Pancreas (tissue), 10 donors: ENCODE measurements around the gene WDR27. TPM values are rescaled to one million over a fixed set of nuclear protein-coding genes. Genes with fewer than 3 reads are reported as not detected.

ENCODE experiments used
- ATAC-seq, 4 donors: fragments of 200-7000 bp; cut with Tn5 transposase; one replicate each; pipeline versions ENCODE4 v1.8.0 to v1.9.1; 2020; ENCODE audit warnings: mild to moderate bottlenecking in 4 of 4, moderate library complexity in 4 of 4
- DNase-seq, 6 donors: peaks; one replicate each; pipeline ENCODE4 v3.0.0-alpha.2; 2020
- FAIRE-seq: peaks from 2 replicates; lab custom pipeline; 2012; peaks lifted over from hg19 to GRCh38; lab: Jason Lieb, UNC
- H3K27ac ChIP-seq, 4 donors: fragments of 200-600 bp; sonication (generic); 1 replicate in 3 of 4; 2 replicates in 1 of 4; pipeline versions ENCODE4 v1.5.0 to v1.8.0; 2020
- H3K27me3 ChIP-seq, 4 donors: fragments of 200-600 bp; one replicate each; pipeline ENCODE4 v1.8.0; 2021
- H3K36me3 ChIP-seq, 3 donors: fragments of 200-600 bp; sonication (generic) in 1 of 3; one replicate each; pipeline versions ENCODE4 v1.5.0 to v1.8.0; 2020 to 2021
- H3K4me1 ChIP-seq, 3 donors: fragments of 200-600 bp; one replicate each; pipeline ENCODE4 v1.8.0; 2021
- H3K4me3 ChIP-seq, 4 donors: fragments of 200-600 bp; sonication (generic) in 2 of 4; one replicate each; pipeline versions ENCODE4 v1.5.0 to v1.8.0; 2020 to 2021
- H3K9me3 ChIP-seq, 4 donors: fragments of 200-600 bp; one replicate each; pipeline ENCODE4 v1.8.0; 2021
- WGBS, 2 donors: extraction: QIAGEN DNeasy Blood & Tissue Kit; methylation state at CpG; one replicate each; pipeline ENCODE4 v1.1.7; 2013; 5-methylcytosine and 5-hydroxymethylcytosine counted together
- intact Hi-C, 3 donors: fragments of 100-400 bp; cut with DNase I; formaldehyde crosslinking; loops; one replicate each; pipeline versions ENCODE4 v1.11.1 to v1.14.2; 2022
- polyA plus RNA-seq, 2 donors: library from polyadenylated mRNA; stranded (reverse); fragments of 200-250 nt; gene quantifications; one replicate each; pipeline ENCODE4 v1.2.3, GENCODE V29; 2013
- total RNA-seq, 6 donors: library from RNA; stranded (reverse); fragmentation: NEBNext Ultra II Directional in 4 of 6; extraction: Animal tissue kit (Norgen Biotek cat#: 25700) in 4 of 6; gene quantifications; one replicate each; pipeline versions ENCODE4 v1.2.1 to v1.2.4, GENCODE V29; 2021 to 2023
- TF ChIP-seq, protein P1 (sequence below), 4 donors: fragments of 200-600 bp; sonication (generic) in 3 of 4; IDR thresholded peaks; one replicate each; pipeline versions ENCODE4 v1.5.0 to v1.8.0; 2021; ENCODE audit warnings: antibody characterized with exemption in 4 of 4
- donor health status: healthy with polysubstance abuse.
- donor health status: DM: no; HTN: no; CAD: no; lungs with moderate emphysema.
- donor health status: DM: no; HTN: no; CAD: no.
- donor health status: control.
- donor health status: control.
- donor health status: Bipolar disorder and iron deficiency.
- donor health status: DM: yes; HTN: yes; CAD: no.
- donor health status: DM: no; HTN: no; CAD: no.
- donor health status: DM: no; HTN: no; CAD: no.
- donor health status: DM: yes; HTN: yes; CAD: no.

The WDR27 gene
- total and polyA plus RNA-seq, 8 donors = 9.6 to 43.1 (median 16.4) TPM

DNA sequence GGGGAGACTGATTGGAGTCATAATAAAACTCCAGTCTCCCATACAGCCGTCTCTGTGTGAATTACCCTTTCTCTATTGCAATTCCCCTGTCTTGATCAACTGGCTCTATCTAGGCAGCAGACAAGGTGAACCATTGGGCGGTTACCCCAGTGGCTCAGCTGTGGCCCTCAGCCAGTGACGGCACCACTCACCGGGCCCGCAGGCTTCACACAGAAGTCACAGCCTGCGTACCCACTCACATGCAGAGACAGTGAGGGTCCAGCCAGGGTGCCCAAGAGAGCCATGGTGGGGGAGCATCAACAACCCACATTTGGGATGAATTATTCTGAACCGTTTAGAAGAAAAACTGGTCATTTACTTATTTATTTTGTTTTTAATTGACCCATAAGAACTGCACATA, 78.5 kb downstream of the WDR27 start:
- FAIRE-seq (no peak), ATAC-seq (no peak), DNase-seq (no peak)
- TF ChIP-seq, protein P1, sequence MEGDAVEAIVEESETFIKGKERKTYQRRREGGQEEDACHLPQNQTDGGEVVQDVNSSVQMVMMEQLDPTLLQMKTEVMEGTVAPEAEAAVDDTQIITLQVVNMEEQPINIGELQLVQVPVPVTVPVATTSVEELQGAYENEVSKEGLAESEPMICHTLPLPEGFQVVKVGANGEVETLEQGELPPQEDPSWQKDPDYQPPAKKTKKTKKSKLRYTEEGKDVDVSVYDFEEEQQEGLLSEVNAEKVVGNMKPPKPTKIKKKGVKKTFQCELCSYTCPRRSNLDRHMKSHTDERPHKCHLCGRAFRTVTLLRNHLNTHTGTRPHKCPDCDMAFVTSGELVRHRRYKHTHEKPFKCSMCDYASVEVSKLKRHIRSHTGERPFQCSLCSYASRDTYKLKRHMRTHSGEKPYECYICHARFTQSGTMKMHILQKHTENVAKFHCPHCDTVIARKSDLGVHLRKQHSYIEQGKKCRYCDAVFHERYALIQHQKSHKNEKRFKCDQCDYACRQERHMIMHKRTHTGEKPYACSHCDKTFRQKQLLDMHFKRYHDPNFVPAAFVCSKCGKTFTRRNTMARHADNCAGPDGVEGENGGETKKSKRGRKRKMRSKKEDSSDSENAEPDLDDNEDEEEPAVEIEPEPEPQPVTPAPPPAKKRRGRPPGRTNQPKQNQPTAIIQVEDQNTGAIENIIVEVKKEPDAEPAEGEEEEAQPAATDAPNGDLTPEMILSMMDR (IDR thresholded peaks at IDR 0.05) = no peak
- no peaks in the 10 kb centered on the region for H3K9me3 ChIP-seq
- no peak overlapping the region for H3K4me3 ChIP-seq
- intact Hi-C loops = no loop called here
- H3K4me1 ChIP-seq = no peaks in the 10 kb centered on the region
- H3K27ac ChIP-seq = no peak overlapping the region
- no peaks in the 10 kb centered on the region for H3K27me3 ChIP-seq
- WGBS, 2 donors = 89 to 94% methylated on average over 7 of the region's 7 CpGs
- no peaks in the 10 kb centered on the region for H3K36me3 ChIP-seq

DNA sequence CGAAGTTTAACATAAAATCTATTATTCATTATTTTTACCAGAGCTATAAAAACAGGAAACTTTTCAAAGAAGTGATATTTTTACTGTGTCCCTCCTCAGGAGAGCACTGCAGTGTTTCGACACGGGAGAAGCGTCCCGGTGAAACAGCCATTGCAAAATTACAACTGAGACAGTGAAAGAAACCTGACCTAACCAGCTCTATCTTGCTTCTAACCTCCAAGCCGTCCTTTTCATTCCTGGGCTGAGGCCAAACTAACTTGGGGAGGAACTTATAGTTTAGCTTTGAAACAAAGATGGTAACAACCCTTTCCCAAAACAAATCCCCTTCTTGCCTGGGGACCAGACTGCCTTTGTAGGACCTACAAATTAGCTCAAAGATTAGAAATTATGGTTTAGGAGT, 79.2 kb downstream of the WDR27 start:
- ATAC-seq (no peak), DNase-seq (no peak), FAIRE-seq (no peak)
- intact Hi-C loops = no loop called here
- TF ChIP-seq, protein P1 (IDR thresholded peaks at IDR 0.05) = no peak
- no peak overlapping the region for H3K4me3 ChIP-seq
- H3K36me3 ChIP-seq = no peaks in the 10 kb centered on the region
- 51 to 53% methylated on average over 6 of the region's 6 CpGs for WGBS, 2 donors
- H3K9me3 ChIP-seq = no peaks in the 10 kb centered on the region
- no peaks in the 10 kb centered on the region for H3K4me1 ChIP-seq
- no peaks in the 10 kb centered on the region for H3K27me3 ChIP-seq
- H3K27ac ChIP-seq = no peak overlapping the region

DNA sequence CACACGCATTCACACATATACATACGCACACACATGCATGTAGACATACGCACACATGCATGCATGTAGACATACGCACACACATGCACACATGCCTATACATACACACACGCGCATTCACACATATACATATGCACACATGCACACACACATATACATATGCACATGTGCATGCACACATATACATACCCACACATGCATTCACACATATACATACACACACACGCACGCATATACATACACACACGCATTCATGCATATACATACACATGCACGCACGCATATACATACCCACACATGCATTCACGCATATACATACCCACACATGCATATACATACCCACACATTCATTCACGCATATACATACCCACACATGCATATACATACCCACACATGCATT, 80.5 kb downstream of the WDR27 start:
- H3K27ac ChIP-seq = no peak overlapping the region
- H3K27me3 ChIP-seq = no peaks in the 10 kb centered on the region
- ATAC-seq (no peak), DNase-seq (no peak), FAIRE-seq (no peak)
- no peak overlapping the region for H3K4me3 ChIP-seq
- no peaks in the 10 kb centered on the region for H3K9me3 ChIP-seq
- H3K36me3 ChIP-seq = no peaks in the 10 kb centered on the region
- TF ChIP-seq, protein P1 (IDR thresholded peaks at IDR 0.05) = no peak
- 84 to 92% methylated on average over 13 of the region's 13 CpGs for WGBS, 2 donors
- no peaks in the 10 kb centered on the region for H3K4me1 ChIP-seq
- intact Hi-C loops = no loop called here

DNA sequence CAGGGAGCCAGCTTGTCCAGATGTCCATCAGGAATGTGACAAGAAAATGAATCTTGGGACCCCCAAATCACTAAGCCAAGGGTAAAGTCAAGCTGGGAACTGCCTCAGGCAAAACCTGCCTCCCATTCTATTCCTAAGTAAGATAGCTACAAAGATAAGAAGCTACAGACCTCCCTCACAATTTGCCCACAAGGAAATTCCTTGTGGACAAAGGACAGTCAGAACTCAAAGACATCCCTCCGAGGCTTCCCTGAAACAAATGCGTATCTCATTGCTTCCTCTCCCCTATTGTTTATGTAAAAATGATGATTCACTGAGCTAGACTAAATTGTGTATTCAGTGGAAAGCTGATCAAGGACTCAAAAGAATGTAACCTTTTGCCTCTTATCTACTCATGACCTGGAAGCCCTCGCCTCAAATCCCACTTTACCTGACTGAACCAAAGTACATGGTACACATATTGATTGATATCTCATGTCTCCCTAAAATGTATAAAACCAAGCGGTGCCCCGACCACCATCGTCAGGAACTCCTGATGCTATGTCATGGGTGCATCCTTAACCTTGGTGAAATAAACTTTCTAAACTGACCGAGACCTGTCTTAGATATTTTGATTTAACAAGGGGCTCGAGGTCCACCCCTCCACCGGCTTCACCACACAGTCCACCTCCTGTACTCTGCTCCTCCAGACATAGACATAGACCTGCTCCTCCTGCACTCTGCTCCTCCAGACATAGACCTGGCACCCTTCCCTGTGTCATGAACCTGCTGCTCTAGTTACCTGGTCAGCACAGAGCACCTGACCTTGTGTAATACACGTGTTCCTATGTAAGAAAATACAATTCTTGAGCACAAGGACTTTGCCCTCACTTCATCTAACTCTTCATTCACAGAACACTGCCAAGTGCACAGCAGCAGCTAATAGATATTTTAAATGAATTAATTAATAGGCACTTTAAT, 81.4 kb downstream of the WDR27 start:
- Histone ChIP-seq H3K27ac (no peak overlapping the region), H3K27me3 (no peaks in the 10 kb centered on the region), H3K9me3 (no peaks in the 10 kb centered on the region), H3K36me3 (no peaks in the 10 kb centered on the region), H3K4me3 (no peak overlapping the region), H3K4me1 (no peaks in the 10 kb centered on the region)
- 86% methylated on average over 10 of the region's 10 CpGs for whole genome bisulfite sequencing, 2 donors
- intact Hi-C loops = no loop called here
- ATAC-seq (no peak), DNase-seq (no peak), FAIRE-seq (no peak)
- TF ChIP-seq, protein P1 (IDR thresholded peaks at IDR 0.05) = no peak

DNA sequence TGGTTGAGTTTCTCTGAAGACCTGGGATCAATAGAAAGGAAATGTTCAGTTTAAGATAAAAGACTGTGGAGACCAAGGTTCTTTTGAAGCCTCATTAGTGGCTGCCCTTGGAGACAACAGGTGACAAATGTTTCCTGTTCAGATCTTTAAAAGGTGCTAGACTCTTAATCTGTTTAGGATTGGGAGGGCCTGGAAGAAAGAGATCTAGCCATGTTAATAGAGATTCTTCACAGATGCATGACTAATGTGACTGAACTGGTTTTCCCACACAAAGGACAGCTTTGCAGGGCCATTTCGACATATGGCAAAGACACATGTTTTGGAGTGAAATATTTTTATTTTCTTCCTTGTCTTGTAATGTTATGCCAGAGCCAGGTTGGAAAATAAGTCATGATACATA, 82.2 kb downstream of the WDR27 start:
- no peaks in the 10 kb centered on the region for H3K27me3 ChIP-seq
- H3K36me3 ChIP-seq = no peaks in the 10 kb centered on the region
- H3K27ac ChIP-seq = no peak overlapping the region
- ATAC-seq (no peak), DNase-seq (no peak), FAIRE-seq (no peak)
- no peaks in the 10 kb centered on the region for H3K4me1 ChIP-seq
- WGBS, 2 donors = 90 to 97% methylated on average over 1 of the region's 1 CpG
- intact Hi-C loops = no loop called here
- TF ChIP-seq, protein P1 (IDR thresholded peaks at IDR 0.05) = no peak
- no peaks in the 10 kb centered on the region for H3K9me3 ChIP-seq
- H3K4me3 ChIP-seq = no peak overlapping the region
